Activated naive CD4-positive, alpha-beta T cell treated with anti-CD3 and anti-CD28 coated beads for 36 hours (primary cell): ENCODE measurements around the gene SVOPL. TPM values are rescaled to one million over a fixed set of nuclear protein-coding genes. Genes with fewer than 3 reads are reported as not detected.
"Not testable (repeated sequence)": the region's sequence is repeated elsewhere in the genome, so short reads cannot be mapped to it uniquely, and the experiment has no call there.

ENCODE experiments used
- CTCF ChIA-PET: fragments of 350-600 bp; sonication (Branson Sonifier 250); formaldehyde crosslinking; loops from one replicate; lab custom pipeline; 2021; ENCODE audit warnings: antibody characterized with exemption; lab: Charles Lee
- DNase-seq: peaks from one replicate; pipeline ENCODE4 v3.0.0-alpha.2; 2020
- H3K27ac Mint-ChIP-seq: one replicate; pipeline ENCODE4 v1.8.0; 2021; ENCODE audit warnings: mild to moderate bottlenecking, mixed read lengths
- H3K27me3 Mint-ChIP-seq: one replicate; pipeline ENCODE4 v1.8.0; 2021; ENCODE audit warnings: low read depth, mixed read lengths
- H3K36me3 Mint-ChIP-seq: one replicate; pipeline ENCODE4 v1.8.0; 2021; ENCODE audit warnings: low read depth, mixed read lengths
- H3K4me1 Mint-ChIP-seq: one replicate; pipeline ENCODE4 v1.8.0; 2021; ENCODE audit warnings: low read depth, mixed read lengths
- H3K4me3 Mint-ChIP-seq: one replicate; pipeline ENCODE4 v1.8.0; 2021; ENCODE audit warnings: mild to moderate bottlenecking, moderate library complexity, mixed read lengths
- H3K9me3 Mint-ChIP-seq: one replicate; pipeline ENCODE4 v1.8.0; 2021; ENCODE audit warnings: mixed read lengths
- intact Hi-C: fragments of 100-400 bp; cut with micrococcal nuclease; formaldehyde crosslinking; loops from one replicate; pipeline ENCODE4 v1.15.1; 2023
- total RNA-seq, 2 experiments: library from RNA; stranded (reverse); gene quantifications; one replicate each; pipeline ENCODE4 v1.2.3, GENCODE V29; 2021

The SVOPL gene
- total RNA-seq, 2 experiments from 2014 or later = not detected

GRCh38 chr7:138698281-138698680, 2.9 kb downstream of the SVOPL start:
- Mint-ChIP-seq H3K27me3 (no peaks in the 10 kb centered on the region), H3K27ac (no peak overlapping the region), H3K4me3 (no peak overlapping the region), H3K9me3 (no peaks in the 10 kb centered on the region), H3K36me3 (no peaks in the 10 kb centered on the region), H3K4me1 (no peaks in the 10 kb centered on the region)
- intact Hi-C loops = no loop called here
- no peak for DNase-seq
- CTCF ChIA-PET = no interaction called here

- intact Hi-C loops = no loop called here
- no peak overlapping the region for H3K27ac Mint-ChIP-seq
- no peaks in the 10 kb centered on the region for H3K36me3 Mint-ChIP-seq
- H3K4me3 Mint-ChIP-seq = no peak overlapping the region
- no peaks in the 10 kb centered on the region for H3K9me3 Mint-ChIP-seq
- H3K27me3 Mint-ChIP-seq = no peaks in the 10 kb centered on the region
- no peak for DNase-seq
- CTCF ChIA-PET = no interaction called here
- H3K4me1 Mint-ChIP-seq = no peaks in the 10 kb centered on the region
Observed at GRCh38 chr7:138697535-138698182, 3.5 kb downstream of the SVOPL start.

GRCh38 chr7:138695776-138696175, 5.4 kb downstream of the SVOPL start:
- H3K4me3 Mint-ChIP-seq, DNase-seq, intact Hi-C loops, H3K9me3 Mint-ChIP-seq, H3K36me3 Mint-ChIP-seq, H3K27ac Mint-ChIP-seq, H3K4me1 Mint-ChIP-seq, H3K27me3 Mint-ChIP-seq: not testable (repeated sequence)
- CTCF ChIA-PET = interaction anchor here (0.9 kb wide), 1 partner anchor 917 kb away, joined by 3 read pairs; no protein-coding TSS in a partner anchor

- no peaks in the 10 kb centered on the region for H3K36me3 Mint-ChIP-seq
- intact Hi-C loops = no loop called here
- CTCF ChIA-PET = no interaction called here
- H3K27ac Mint-ChIP-seq = no peak overlapping the region
- DNase-seq = no peak
- H3K4me1 Mint-ChIP-seq = no peaks in the 10 kb centered on the region
- H3K4me3 Mint-ChIP-seq = no peak overlapping the region
- H3K27me3 Mint-ChIP-seq = no peaks in the 10 kb centered on the region
- no peaks in the 10 kb centered on the region for H3K9me3 Mint-ChIP-seq
Observed at GRCh38 chr7:138695106-138695505, 6.1 kb downstream of the SVOPL start.

GRCh38 chr7:138691178-138691577, 10.0 kb downstream of the SVOPL start:
- CTCF ChIA-PET = no interaction called here
- intact Hi-C loops = no loop called here
- no peak overlapping the region for H3K4me3 Mint-ChIP-seq
- no peak overlapping the region for H3K27ac Mint-ChIP-seq
- H3K36me3 Mint-ChIP-seq = no peaks in the 10 kb centered on the region
- peaks cover 2% of the 10 kb centered on the region for H3K27me3 Mint-ChIP-seq
- H3K9me3 Mint-ChIP-seq = no peaks in the 10 kb centered on the region
- H3K4me1 Mint-ChIP-seq = no peaks in the 10 kb centered on the region
- no peak for DNase-seq

GRCh38 chr7:138690495-138690894, 10.7 kb downstream of the SVOPL start:
- H3K4me1 Mint-ChIP-seq = no peaks in the 10 kb centered on the region
- no peaks in the 10 kb centered on the region for H3K9me3 Mint-ChIP-seq

GRCh38 chr7:138688037-138688436, 13.1 kb downstream of the SVOPL start:
- H3K4me1 Mint-ChIP-seq, H3K4me3 Mint-ChIP-seq, H3K27me3 Mint-ChIP-seq, intact Hi-C loops, H3K36me3 Mint-ChIP-seq, DNase-seq, H3K9me3 Mint-ChIP-seq, CTCF ChIA-PET, H3K27ac Mint-ChIP-seq: not testable (repeated sequence)

More at GRCh38 chr7:138690495-138690894, 10.7 kb downstream of the SVOPL start:
- Mint-ChIP-seq H3K27me3 (peaks cover 2% of the 10 kb centered on the region), H3K4me3 (no peak overlapping the region), H3K27ac (no peak overlapping the region), H3K36me3 (no peaks in the 10 kb centered on the region)
- no peak for DNase-seq
- CTCF ChIA-PET = interaction anchor here (0.5 kb wide), 1 partner anchor 228 kb away, joined by 4 read pairs; no protein-coding TSS in a partner anchor
- intact Hi-C loops = no loop called here

GRCh38 chr7:138684340-138684739, 16.8 kb downstream of the SVOPL start:
- intact Hi-C loops = no loop called here
- no peak overlapping the region for H3K27ac Mint-ChIP-seq
- H3K4me1 Mint-ChIP-seq = peaks cover 4% of the 10 kb centered on the region
- DNase-seq = no peak
- H3K27me3 Mint-ChIP-seq = peaks cover 2% of the 10 kb centered on the region
- CTCF ChIA-PET = no interaction called here
- no peaks in the 10 kb centered on the region for H3K36me3 Mint-ChIP-seq
- no peaks in the 10 kb centered on the region for H3K9me3 Mint-ChIP-seq
- H3K4me3 Mint-ChIP-seq = no peak overlapping the region

GRCh38 chr7:138679793-138680192, 21.4 kb downstream of the SVOPL start:
- no peak overlapping the region for H3K4me3 Mint-ChIP-seq
- intact Hi-C loops = no loop called here
- no peaks in the 10 kb centered on the region for H3K9me3 Mint-ChIP-seq
- H3K4me1 Mint-ChIP-seq = peaks cover 4% of the 10 kb centered on the region
- no peaks in the 10 kb centered on the region for H3K27me3 Mint-ChIP-seq
- DNase-seq = no peak
- CTCF ChIA-PET = no interaction called here
- H3K36me3 Mint-ChIP-seq = no peaks in the 10 kb centered on the region
- H3K27ac Mint-ChIP-seq = no peak overlapping the region

GRCh38 chr7:138670594-138670993, 30.6 kb downstream of the SVOPL start:
- CTCF ChIA-PET = no interaction called here
- DNase-seq = no peak
- Mint-ChIP-seq H3K9me3 (no peaks in the 10 kb centered on the region), H3K36me3 (no peaks in the 10 kb centered on the region), H3K27ac (no peak overlapping the region), H3K4me1 (peaks cover 5% of the 10 kb centered on the region), H3K4me3 (no peak overlapping the region), H3K27me3 (peaks cover 13% of the 10 kb centered on the region)
- intact Hi-C loops = no loop called here

- H3K36me3 Mint-ChIP-seq = no peaks in the 10 kb centered on the region
- H3K9me3 Mint-ChIP-seq = no peaks in the 10 kb centered on the region
- peaks cover 20% of the 10 kb centered on the region for H3K27me3 Mint-ChIP-seq
- no peak overlapping the region for H3K4me3 Mint-ChIP-seq
- peaks cover 10% of the 10 kb centered on the region for H3K4me1 Mint-ChIP-seq
- intact Hi-C loops = no loop called here
- no peak for DNase-seq
- no peak overlapping the region for H3K27ac Mint-ChIP-seq
- CTCF ChIA-PET = no interaction called here
Observed at GRCh38 chr7:138669364-138669763, 31.8 kb downstream of the SVOPL start.

- Mint-ChIP-seq H3K36me3 (no peaks in the 10 kb centered on the region), H3K4me1 (peaks cover 14% of the 10 kb centered on the region), H3K4me3 (no peak overlapping the region), H3K27me3 (peaks cover 20% of the 10 kb centered on the region), H3K27ac (no peak overlapping the region), H3K9me3 (no peaks in the 10 kb centered on the region)
- intact Hi-C loops = no loop called here
- DNase-seq = no peak
- CTCF ChIA-PET = interaction anchor here (0.5 kb wide), 1 partner anchor 64 kb away, joined by 3 read pairs; no protein-coding TSS in a partner anchor
Observed at GRCh38 chr7:138668946-138669345, 32.2 kb downstream of the SVOPL start.

GRCh38 chr7:138668229-138668596, 32.9 kb downstream of the SVOPL start:
- intact Hi-C loops = no loop called here
- Mint-ChIP-seq H3K27ac (no peak overlapping the region), H3K27me3 (peaks cover 27% of the 10 kb centered on the region), H3K36me3 (no peaks in the 10 kb centered on the region), H3K4me3 (no peak overlapping the region), H3K9me3 (no peaks in the 10 kb centered on the region), H3K4me1 (peaks cover 15% of the 10 kb centered on the region)
- CTCF ChIA-PET = no interaction called here
- no peak for DNase-seq
